Hair follicle dermal papilla cell (primary cell): Measurements from ENCODE around the gene CDK11A. TPM values are rescaled to one million over a fixed set of nuclear protein-coding genes. Genes with fewer than 3 reads are reported as not detected.

Source experiments
- total RNA-seq: library from RNA; depleted of rRNA; stranded (reverse); fragments of >200 nt; gene quantifications from 2 replicates; pipeline ENCODE4 v1.2.3, GENCODE V29; 2012

Gene CDK11A
- total RNA-seq, result 12.5 and 16.9 TPM in 2 replicates

GRCh38 chr1:1724035-1724864, at the start of gene CDK11A:
CDK11A (minus strand) TSS chr1:1724357; CDS start chr1:1722818, 1,539 bp downstream.

GRCh38 chr1:1692714-1693647, 31.2 kb downstream of the CDK11A start, which contains the start of gene SLC35E2B:
SLC35E2B (minus strand) TSS chr1:1692795; CDS start chr1:1676699, 16,096 bp downstream.

GRCh38 chr1:1658583-1659549, 65.3 kb downstream of the CDK11A start, which contains the start of gene CDK11B:
CDK11B (minus strand) TSS chr1:1659004; CDS start chr1:1657485, 1,519 bp downstream.

Other genes starting within 250 kb of the CDK11A start
- 26.9 and 27.2 TPM in 2 replicates for gene ATAD3A, start 212.2 kb downstream of the CDK11A start, total RNA-seq
- 4.7 and 6.7 TPM in 2 replicates for gene TMEM240, start 183.7 kb downstream of the CDK11A start, total RNA-seq
- gene SSU72, start 149.5 kb downstream of the CDK11A start, total RNA-seq, result 75.3 and 79.8 TPM in 2 replicates
- gene FNDC10, start 124.2 kb downstream of the CDK11A start, total RNA-seq, result 2.4 and 2.6 TPM in 2 replicates
- 57.0 and 72.5 TPM in 2 replicates for gene MIB2, start 108.9 kb downstream of the CDK11A start, total RNA-seq
- gene MMP23B, start 92.2 kb downstream of the CDK11A start, total RNA-seq, result 0.24 and 0.49 TPM in 2 replicates
- 5.6 and 7.0 TPM in 2 replicates for gene CDK11B, start 65.4 kb downstream of the CDK11A start, total RNA-seq
- gene SLC35E2B, start 31.6 kb downstream of the CDK11A start, total RNA-seq, result 50.2 and 65.4 TPM in 2 replicates
- 77.8 and 86.5 TPM in 2 replicates for gene NADK, start 54.1 kb upstream of the CDK11A start, total RNA-seq
- gene GNB1, start 166.7 kb upstream of the CDK11A start, total RNA-seq, result 105 and 107 TPM in 2 replicates
- gene CALML6, start 190.9 kb upstream of the CDK11A start, total RNA-seq, result 0.16 and 1.2 TPM in 2 replicates
- 0.61 and 0.65 TPM in 2 replicates for gene TMEM52, start 194.9 kb upstream of the CDK11A start, total RNA-seq